A673 (cell line): ENCODE measurements around the gene GNG12. TPM values are rescaled to one million over a fixed set of nuclear protein-coding genes. Genes with fewer than 3 reads are reported as not detected.

ENCODE experiments used
- BruUV-seq: library from RNA; stranded (reverse); fragments of 400-500 nt; replicated peaks from 2 replicates; lab custom pipeline; 2021; lab: Mats Ljungman, UMichigan
- CTCF ChIA-PET: fragments of 300-600 bp; sonication (Branson Sonifier 250); formaldehyde crosslinking; loops from one replicate; lab custom pipeline; 2022; ENCODE audit warnings: antibody characterized with exemption; lab: Charles Lee
- POLR2A ChIA-PET: fragments of 300-600 bp; sonication (Branson Sonifier 250); formaldehyde crosslinking; loops from one replicate; lab custom pipeline; 2022; ENCODE audit warnings: antibody characterized with exemption; ENCODE audit not compliant: low non-redundant PET; lab: Charles Lee
- DNase-seq: peaks from one replicate; pipeline ENCODE4 v3.0.0-alpha.2; 2015; ENCODE audit warnings: low spot score
- H3K27ac ChIP-seq: fragments of 200-600 bp; sonication (generic); 2 replicates; pipeline ENCODE4 v1.5.1; 2016; ENCODE audit warnings: mixed run types, low read depth, mild to moderate bottlenecking, mixed read lengths, antibody characterized with exemption, low read length; ENCODE audit not compliant: poor library complexity, severe bottlenecking
- H3K27me3 ChIP-seq: fragments of 200-600 bp; sonication (generic); replicated peaks from 2 replicates; pipeline ENCODE4 v1.6.1; 2017; ENCODE audit warnings: mixed run types, low read depth, mild to moderate bottlenecking, mixed read lengths, antibody characterized with exemption, low read length; ENCODE audit not compliant: insufficient read depth, poor library complexity
- H3K36me3 ChIP-seq: fragments of 200-600 bp; sonication (generic); 2 replicates; pipeline ENCODE4 v1.6.1; 2016; ENCODE audit warnings: mixed run types, mild to moderate bottlenecking, mixed read lengths, antibody characterized with exemption, low read length; ENCODE audit not compliant: insufficient read depth, poor library complexity, severe bottlenecking
- H3K4me1 ChIP-seq: fragments of 200-600 bp; sonication (generic); 2 replicates; pipeline ENCODE4 v1.6.1; 2017; ENCODE audit warnings: mixed run types, mild to moderate bottlenecking, mixed read lengths, antibody characterized with exemption, low read length; ENCODE audit not compliant: insufficient read depth, poor library complexity, severe bottlenecking
- H3K4me3 ChIP-seq: fragments of 200-600 bp; sonication (generic); 2 replicates; pipeline ENCODE4 v1.5.1; 2016; ENCODE audit warnings: low read depth, mixed run types, mild to moderate bottlenecking, mixed read lengths, low read length; ENCODE audit not compliant: poor library complexity, severe bottlenecking
- H3K9me3 ChIP-seq: fragments of 200-600 bp; sonication (generic); 2 replicates; pipeline ENCODE4 v1.6.1; 2016; ENCODE audit warnings: mixed run types, low read depth, mild to moderate bottlenecking, mixed read lengths, antibody characterized with exemption, low read length; ENCODE audit not compliant: poor library complexity, severe bottlenecking
- CTCF ChIP-seq: fragments of 300-800, 200-600 bp; sonication (generic); conservative IDR thresholded peaks from 2 replicates; pipeline ENCODE4 v1.5.1; 2017; ENCODE audit warnings: low read depth, mild to moderate bottlenecking, antibody characterized with exemption, low read length, moderate library complexity, mixed read lengths
- EZH2 ChIP-seq: fragments of 200-600 bp; sonication (generic); IDR thresholded peaks from 2 replicates; pipeline ENCODE4 v1.6.1; 2017; ENCODE audit warnings: borderline replicate concordance, low read depth, mild to moderate bottlenecking, mixed read lengths, antibody characterized with exemption, low read length; ENCODE audit not compliant: poor library complexity, severe bottlenecking
- intact Hi-C: fragments of 100-400 bp; cut with micrococcal nuclease; formaldehyde crosslinking; loops from one replicate; pipeline ENCODE4 v1.10.0; 2022; ENCODE audit not compliant: unreplicated experiment
- total RNA-seq: library from RNA; stranded (reverse); gene quantifications from 2 replicates; pipeline ENCODE4 v1.2.3, GENCODE V29; 2021

The GNG12 gene
- total RNA-seq, 1 experiment from 2014 or later = 54.8 TPM

GRCh38 chr1:67741736-67742135 is 91.5 kb downstream of the GNG12 start:
- POLR2A ChIA-PET = interaction anchor here (0.7 kb wide), 1 partner anchor 58 kb away, joined by 3 read pairs; no protein-coding TSS in a partner anchor

DNA sequence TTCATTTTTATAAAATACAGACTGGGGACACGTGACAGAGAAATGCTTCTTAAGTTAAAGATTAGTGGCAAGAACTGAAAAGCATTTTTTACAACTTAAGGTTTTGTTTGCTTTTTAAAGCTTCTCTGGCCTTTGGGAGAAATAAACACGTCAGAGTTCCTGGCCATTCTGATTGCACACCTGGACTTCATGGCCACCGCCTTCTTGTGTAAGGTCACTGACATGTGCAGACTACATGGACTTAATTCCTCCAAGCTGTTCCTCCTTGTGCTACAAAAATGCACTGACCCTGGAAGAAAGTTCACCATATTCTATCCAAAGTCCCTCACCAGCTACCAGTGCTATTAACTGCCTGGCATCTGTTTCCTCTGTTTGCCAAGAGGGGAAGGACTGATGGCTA is 92.1 kb downstream of the GNG12 start:
- H3K4me3 ChIP-seq = no peak overlapping the region
- no peak for DNase-seq
- intact Hi-C loops = no loop called here
- POLR2A ChIA-PET = interaction anchor here (0.7 kb wide), 1 partner anchor 57 kb away, joined by 3 read pairs; no protein-coding TSS in a partner anchor
- H3K36me3 ChIP-seq = no peaks in the 10 kb centered on the region
- H3K27me3 ChIP-seq = no peaks in the 10 kb centered on the region
- no peak overlapping the region for H3K27ac ChIP-seq
- CTCF ChIA-PET = no interaction called here
- H3K9me3 ChIP-seq = no peaks in the 10 kb centered on the region
- BruUV-seq = no TSS peak
- TF ChIP-seq CTCF = no peak
- no peak for TF ChIP-seq EZH2
- peaks cover 31% of the 10 kb centered on the region for H3K4me1 ChIP-seq

More at GRCh38 chr1:67741736-67742135, 91.5 kb downstream of the GNG12 start:
- TF ChIP-seq EZH2 (no peak), CTCF (no peak)
- DNase-seq = no peak
- H3K9me3 ChIP-seq = no peaks in the 10 kb centered on the region
- H3K36me3 ChIP-seq = no peaks in the 10 kb centered on the region
- intact Hi-C loops = no loop called here
- no peaks in the 10 kb centered on the region for H3K27me3 ChIP-seq
- CTCF ChIA-PET = no interaction called here
- no peak overlapping the region for H3K4me3 ChIP-seq
- BruUV-seq = no TSS peak
- H3K27ac ChIP-seq = no peak overlapping the region
- peaks cover 31% of the 10 kb centered on the region for H3K4me1 ChIP-seq

DNA sequence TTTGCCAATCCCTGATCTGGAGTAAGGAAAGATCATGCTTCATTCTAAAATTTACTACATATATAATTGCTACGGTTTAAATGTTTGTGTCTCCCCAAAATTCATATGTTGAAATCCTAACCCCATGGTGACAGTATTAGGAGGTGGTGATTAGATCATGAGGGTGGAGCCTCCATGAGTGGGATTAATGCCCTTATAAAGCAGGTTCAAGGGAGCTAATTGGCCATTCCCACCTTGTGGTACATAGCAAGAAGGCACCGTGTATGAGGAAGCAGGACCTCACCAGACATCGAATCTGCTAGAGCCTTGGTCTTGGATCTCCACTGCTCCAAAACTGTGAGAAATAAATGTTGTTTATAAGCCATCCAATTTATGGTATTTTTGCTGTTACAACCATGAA is 92.7 kb downstream of the GNG12 start:
- POLR2A ChIA-PET = no interaction called here
- Histone ChIP-seq H3K27me3 (no peaks in the 10 kb centered on the region), H3K27ac (no peak overlapping the region), H3K9me3 (no peaks in the 10 kb centered on the region), H3K36me3 (no peaks in the 10 kb centered on the region), H3K4me1 (peaks cover 31% of the 10 kb centered on the region), H3K4me3 (no peak overlapping the region)
- no TSS peak for BruUV-seq
- intact Hi-C loops = no loop called here
- TF ChIP-seq EZH2 = no peak
- no peak for TF ChIP-seq CTCF
- CTCF ChIA-PET = no interaction called here
- DNase-seq = no peak
